ENCODE data around the gene BBX.

DNA sequence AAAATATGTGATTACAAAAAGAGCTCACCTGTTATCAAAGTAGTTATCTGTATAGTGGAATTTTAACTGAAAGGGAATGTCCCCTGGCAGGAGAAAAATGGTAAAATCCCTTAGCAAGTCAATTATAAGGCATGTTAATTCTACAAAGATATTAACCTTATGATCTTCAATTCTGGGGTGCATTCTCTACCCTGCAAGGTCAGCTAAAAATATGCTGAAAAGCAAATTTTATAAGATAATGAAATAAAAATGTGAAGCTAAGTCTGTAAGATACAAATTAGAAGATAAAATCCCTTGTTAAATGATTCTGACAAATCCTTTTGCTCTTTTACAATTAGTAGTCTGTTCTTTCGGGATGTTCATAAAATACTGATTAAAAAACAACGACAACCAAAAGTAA lies 109.8 kb downstream of the BBX start:
- TF ChIP-seq EZH2 (IDR thresholded peaks at IDR 0.05; ENCODE audit: borderline replicate concordance, low read depth, low read length, severe bottlenecking), result no peak
- TF ChIP-seq, protein P1, sequence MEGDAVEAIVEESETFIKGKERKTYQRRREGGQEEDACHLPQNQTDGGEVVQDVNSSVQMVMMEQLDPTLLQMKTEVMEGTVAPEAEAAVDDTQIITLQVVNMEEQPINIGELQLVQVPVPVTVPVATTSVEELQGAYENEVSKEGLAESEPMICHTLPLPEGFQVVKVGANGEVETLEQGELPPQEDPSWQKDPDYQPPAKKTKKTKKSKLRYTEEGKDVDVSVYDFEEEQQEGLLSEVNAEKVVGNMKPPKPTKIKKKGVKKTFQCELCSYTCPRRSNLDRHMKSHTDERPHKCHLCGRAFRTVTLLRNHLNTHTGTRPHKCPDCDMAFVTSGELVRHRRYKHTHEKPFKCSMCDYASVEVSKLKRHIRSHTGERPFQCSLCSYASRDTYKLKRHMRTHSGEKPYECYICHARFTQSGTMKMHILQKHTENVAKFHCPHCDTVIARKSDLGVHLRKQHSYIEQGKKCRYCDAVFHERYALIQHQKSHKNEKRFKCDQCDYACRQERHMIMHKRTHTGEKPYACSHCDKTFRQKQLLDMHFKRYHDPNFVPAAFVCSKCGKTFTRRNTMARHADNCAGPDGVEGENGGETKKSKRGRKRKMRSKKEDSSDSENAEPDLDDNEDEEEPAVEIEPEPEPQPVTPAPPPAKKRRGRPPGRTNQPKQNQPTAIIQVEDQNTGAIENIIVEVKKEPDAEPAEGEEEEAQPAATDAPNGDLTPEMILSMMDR (IDR thresholded peaks at IDR 0.05; ENCODE audit: borderline replicate concordance, extremely low read depth, low read length, poor library complexity, severe bottlenecking), result no peak

Data from DND-41 (cell line).